GM12878 (cell line): Measurements from ENCODE around the gene LRIT2. TPM values are rescaled to one million over a fixed set of nuclear protein-coding genes. Genes with fewer than 3 reads are reported as not detected.

ENCODE experiments used
- ATAC-seq: fragments of 200-7000 bp; cut with Tn5 transposase; 3 replicates; pipeline ENCODE4 v1.9.1; 2020; ENCODE audit warnings: mild to moderate bottlenecking, moderate library complexity
- BruUV-seq: library from RNA; stranded (reverse); fragments of 400-500 nt; replicated peaks from 2 replicates; lab custom pipeline; 2021; lab: Mats Ljungman, UMichigan
- CTCF ChIA-PET: fragments of 300-600 bp; sonication (Branson Sonifier 250); formaldehyde crosslinking; extraction: SDS; loops from one replicate; lab custom pipeline; 2021; ENCODE audit warnings: inconsistent platforms; lab: Yijun Ruan, JAX
- POLR2A ChIA-PET: fragments of 350-600 bp; formaldehyde crosslinking; extraction: SDS; loops from one replicate; lab custom pipeline; 2021; ENCODE audit warnings: inconsistent platforms; lab: Charles Lee
- RAD21 ChIA-PET: fragments of 300-600 bp; sonication (Branson Sonifier 250); formaldehyde crosslinking; loops from one replicate; lab custom pipeline; 2023; ENCODE audit warnings: antibody characterized with exemption; ENCODE audit not compliant: unreplicated experiment; lab: Charles Lee
- SMC1A ChIA-PET: fragments of 300-600 bp; sonication (Branson Sonifier 250); formaldehyde crosslinking; loops from one replicate; lab custom pipeline; 2023; ENCODE audit not compliant: unreplicated experiment, uncharacterized antibody; lab: Charles Lee
- DNase-seq: peaks from one replicate; pipeline ENCODE4 v3.0.0-alpha.2; 2011; ENCODE audit warnings: low read depth, low spot score
- FAIRE-seq: peaks from 3 replicates; lab custom pipeline; 2011; peaks lifted over from hg19 to GRCh38; lab: Jason Lieb, UNC
- H2AFZ ChIP-seq: 2 replicates; pipeline ENCODE4 v1.6.0; 2011; ENCODE audit warnings: low read depth, low read length, control low read depth; ENCODE audit not compliant: control insufficient read depth
- H3K27ac ChIP-seq: 2 replicates; pipeline ENCODE4 v1.5.1; 2011; ENCODE audit warnings: control low read depth; ENCODE audit not compliant: control insufficient read depth, insufficient read depth
- H3K27me3 ChIP-seq, 2 experiments: replicated peaks in 1 of 2; 2 replicates each; pipeline versions ENCODE4 v1.6.0 to v1.6.1; 2011; ENCODE audit warnings: low read length in 1 of 2; ENCODE audit not compliant: control insufficient read depth in 2 of 2, insufficient read depth in 2 of 2
- H3K36me3 ChIP-seq, 2 experiments: 2 replicates each; pipeline ENCODE4 v1.5.1; 2011; ENCODE audit warnings: low read length in 1 of 2; ENCODE audit not compliant: control insufficient read depth in 2 of 2, insufficient read depth in 2 of 2
- H3K4me1 ChIP-seq: 2 replicates; pipeline ENCODE4 v1.6.1; 2011; ENCODE audit warnings: mild to moderate bottlenecking, low read length, moderate library complexity, mixed read lengths; ENCODE audit not compliant: control insufficient read depth, insufficient read depth
- H3K4me2 ChIP-seq: 2 replicates; pipeline ENCODE4 v1.6.0; 2011; ENCODE audit warnings: control low read depth; ENCODE audit not compliant: control insufficient read depth, insufficient read depth
- H3K4me3 ChIP-seq: fragments of 200-600 bp; sonication (generic); 2 replicates; pipeline ENCODE4 v1.5.1; 2016
- H3K79me2 ChIP-seq: 2 replicates; pipeline ENCODE4 v1.6.0; 2011; ENCODE audit warnings: low read length; ENCODE audit not compliant: control insufficient read depth, insufficient read depth
- H3K9ac ChIP-seq: 2 replicates; pipeline ENCODE4 v1.8.0; 2011; ENCODE audit warnings: low read length, control low read depth, mixed read lengths; ENCODE audit not compliant: control insufficient read depth, insufficient read depth
- H3K9me3 ChIP-seq: replicated peaks from 3 replicates; pipeline ENCODE4 v1.5.1; 2011; ENCODE audit warnings: mild to moderate bottlenecking, low read length; ENCODE audit not compliant: control insufficient read depth, insufficient read depth
- H4K20me1 ChIP-seq: 2 replicates; pipeline ENCODE4 v1.6.0; 2011; ENCODE audit not compliant: control insufficient read depth, insufficient read depth
- ATF7 ChIP-seq: fragments of 450-650 bp; IDR thresholded peaks from 2 replicates; pipeline ENCODE4 v1.6.1; 2016; ENCODE audit warnings: low read depth, mild to moderate bottlenecking
- BHLHE40 ChIP-seq, 2 experiments: fragments of 450-650 bp in 1 of 2; IDR thresholded peaks; 2 replicates each; pipeline ENCODE4 v1.6.1; 2011 to 2017; ENCODE audit warnings: low read depth in 2 of 2, borderline replicate concordance in 1 of 2, improper control_type of control experiment in 1 of 2, low read length in 1 of 2, mild to moderate bottlenecking in 1 of 2
- EGR1 ChIP-seq, 2 experiments: IDR thresholded peaks; 1 replicate in 1 of 2; 2 replicates in 1 of 2; pipeline ENCODE4 v1.6.1; 2011 to 2012; ENCODE audit warnings: low read depth in 2 of 2, low read length in 2 of 2, borderline replicate concordance in 1 of 2, mild to moderate bottlenecking in 1 of 2, moderate library complexity in 1 of 2
- NFIC ChIP-seq: IDR thresholded peaks from 2 replicates; pipeline ENCODE4 v1.6.1; 2012; ENCODE audit warnings: low read depth, mild to moderate bottlenecking, inconsistent platforms, low read length, moderate library complexity
- SREBF1 ChIP-seq: IDR thresholded peaks from 2 replicates; pipeline ENCODE4 v1.6.1; 2012; ENCODE audit warnings: mild to moderate bottlenecking, low read length
- TARDBP ChIP-seq: IDR thresholded peaks from 2 replicates; pipeline ENCODE4 v1.6.1; 2016; ENCODE audit warnings: borderline replicate concordance
- ZNF274 ChIP-seq: IDR thresholded peaks from one replicate; pipeline ENCODE4 v1.8.0; 2011; ENCODE audit not compliant: insufficient read length, insufficient read depth
- ZNF622 ChIP-seq: fragments of 450-650 bp; IDR thresholded peaks from 2 replicates; pipeline ENCODE4 v1.6.1; 2017; ENCODE audit warnings: mild to moderate bottlenecking, inconsistent platforms
- WGBS: methylation state at CpG from one replicate; pipeline ENCODE4 v1.1.6; 2016; ENCODE audit warnings: low lambda C conversion rate; ENCODE audit not compliant: insufficient replicate concordance, insufficient coverage; ENCODE audit errors: missing lambda C conversion rate; 5-methylcytosine and 5-hydroxymethylcytosine counted together
- in situ Hi-C: fragments of 300-500 bp; cut with MboI; formaldehyde crosslinking; loops from 9 replicates; pipeline ENCODE4 v1.14.3; 2018; ENCODE audit warnings: mixed read lengths
- intact Hi-C: fragments of 100-400 bp; cut with micrococcal nuclease; formaldehyde crosslinking; loops from one replicate; pipeline ENCODE4 v1.14.2; 2022; ENCODE audit not compliant: unreplicated experiment
- polyA plus RNA-seq, 11 experiments: library from polyadenylated mRNA; depleted of rRNA in 4 of 11; unstranded in 6 of 11; stranded (reverse) in 5 of 11; fragments of >200 nt; fragmentation: Nextera tagmentation in 4 of 11; fragmentation: Illumina TruSeq in 1 of 11; extraction: Ambion mirVana in 4 of 11; extraction: Trizol in 1 of 11; gene quantifications; 1 replicate in 1 of 11; 2 replicates in 10 of 11; pipeline versions ENCODE4 v1.2.1 to v1.2.3, GENCODE V29; 2011 to 2016; ENCODE audit warnings: inconsistent platforms in 2 of 11, missing spikeins in 2 of 11, low read depth in 1 of 11
- total RNA-seq, 4 experiments: library from RNA; depleted of rRNA in 3 of 4; stranded (reverse); fragments of >200 nt in 3 of 4; fragmentation: Illumina TruSeq in 1 of 4; extraction: Trizol in 1 of 4; gene quantifications; 2 replicates each; pipeline versions ENCODE4 v1.2.1 to v1.2.3, GENCODE V29; 2013 to 2021
- TF ChIP-seq, protein P1 (sequence below): IDR thresholded peaks from 2 replicates; pipeline ENCODE4 v1.6.1; 2011; ENCODE audit warnings: borderline replicate concordance, low read depth, mild to moderate bottlenecking, moderate library complexity, low read length; ENCODE audit not compliant: insufficient read depth, poor library complexity, severe bottlenecking
- TF ChIP-seq, protein P2 (sequence below): fragments of 450-650 bp; IDR thresholded peaks from 2 replicates; pipeline ENCODE4 v1.6.1; 2017; ENCODE audit warnings: mild to moderate bottlenecking, moderate library complexity
- TF ChIP-seq, protein P3 (sequence below): fragments of 450-650 bp; IDR thresholded peaks from 2 replicates; pipeline ENCODE4 v1.6.1; 2016; ENCODE audit warnings: mild to moderate bottlenecking, moderate library complexity, borderline replicate concordance

LRIT2 gene
- total and polyA plus RNA-seq, 10 of the 15 experiments (the other 5 are each of a cell fraction or from before 2014, with no cell fraction given): not detected

DNA sequence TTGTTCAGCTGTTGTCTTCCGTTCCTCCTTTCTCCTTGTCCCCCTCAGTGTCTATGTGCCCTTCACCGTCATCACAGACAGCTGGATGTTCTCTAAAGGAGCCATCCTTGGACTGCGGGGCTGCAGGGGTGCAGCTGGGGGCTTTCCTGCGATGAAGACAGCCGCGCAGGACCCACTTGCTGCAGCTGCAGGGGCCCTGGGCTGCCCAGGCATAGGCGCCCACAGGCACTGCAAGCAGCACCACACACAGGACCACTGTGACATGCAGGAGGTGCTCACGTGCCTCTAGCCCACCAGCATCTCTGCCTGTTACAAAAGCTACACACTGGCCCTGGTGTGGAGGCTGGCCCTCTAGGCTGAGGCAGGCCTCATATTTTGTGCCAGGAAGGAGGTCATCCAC, 3.4 kb downstream of the LRIT2 start (continued):
- TF ChIP-seq, protein P1, sequence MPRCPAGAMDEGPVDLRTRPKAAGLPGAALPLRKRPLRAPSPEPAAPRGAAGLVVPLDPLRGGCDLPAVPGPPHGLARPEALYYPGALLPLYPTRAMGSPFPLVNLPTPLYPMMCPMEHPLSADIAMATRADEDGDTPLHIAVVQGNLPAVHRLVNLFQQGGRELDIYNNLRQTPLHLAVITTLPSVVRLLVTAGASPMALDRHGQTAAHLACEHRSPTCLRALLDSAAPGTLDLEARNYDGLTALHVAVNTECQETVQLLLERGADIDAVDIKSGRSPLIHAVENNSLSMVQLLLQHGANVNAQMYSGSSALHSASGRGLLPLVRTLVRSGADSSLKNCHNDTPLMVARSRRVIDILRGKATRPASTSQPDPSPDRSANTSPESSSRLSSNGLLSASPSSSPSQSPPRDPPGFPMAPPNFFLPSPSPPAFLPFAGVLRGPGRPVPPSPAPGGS: no peak
- TF ChIP-seq TARDBP (no peak), BHLHE40 (IDR thresholded peaks at IDR 0.05; ENCODE audit: borderline replicate concordance in 1 of 2, low read depth in 2 of 2, low read length in 1 of 2) (no peak), ZNF622 (no peak), SREBF1 (no peak), NFIC (no peak), ATF7 (no peak)

DNA sequence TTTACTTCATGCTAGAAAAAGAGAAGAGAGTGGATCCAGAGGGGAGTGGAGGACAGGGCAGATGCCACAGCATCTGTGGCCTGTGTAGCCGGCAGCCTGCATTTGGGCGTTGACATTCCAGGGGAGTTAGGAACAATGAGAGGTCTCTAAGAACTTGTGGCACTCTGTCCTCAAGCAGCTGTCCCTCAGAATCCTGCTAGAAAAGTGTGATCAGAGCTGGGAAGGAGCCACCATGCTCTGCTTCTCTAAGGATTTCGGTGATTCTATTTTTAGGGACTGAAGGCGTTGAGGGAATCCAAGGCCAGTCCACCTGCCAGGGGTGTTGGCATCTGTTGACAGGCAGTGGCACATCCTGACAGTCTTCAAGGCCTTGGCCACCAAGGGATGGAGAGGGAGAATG, 7.6 kb downstream of the LRIT2 start:
- Histone ChIP-seq H3K27me3 (no peaks in the 10 kb centered on the region), H2AFZ (no peak overlapping the region)
- SMC1A ChIA-PET: interaction anchor here (0.9 kb wide), 1 partner anchor 92 kb away, joined by 3 read pairs; no protein-coding TSS in a partner anchor
- TF ChIP-seq ZNF622 (no peak), ZNF274 (no peak), EGR1 (IDR thresholded peaks at IDR 0.05; ENCODE audit: borderline replicate concordance in 1 of 2, low read depth in 2 of 2, low read length in 2 of 2) (no peak)
- TF ChIP-seq, protein P2, sequence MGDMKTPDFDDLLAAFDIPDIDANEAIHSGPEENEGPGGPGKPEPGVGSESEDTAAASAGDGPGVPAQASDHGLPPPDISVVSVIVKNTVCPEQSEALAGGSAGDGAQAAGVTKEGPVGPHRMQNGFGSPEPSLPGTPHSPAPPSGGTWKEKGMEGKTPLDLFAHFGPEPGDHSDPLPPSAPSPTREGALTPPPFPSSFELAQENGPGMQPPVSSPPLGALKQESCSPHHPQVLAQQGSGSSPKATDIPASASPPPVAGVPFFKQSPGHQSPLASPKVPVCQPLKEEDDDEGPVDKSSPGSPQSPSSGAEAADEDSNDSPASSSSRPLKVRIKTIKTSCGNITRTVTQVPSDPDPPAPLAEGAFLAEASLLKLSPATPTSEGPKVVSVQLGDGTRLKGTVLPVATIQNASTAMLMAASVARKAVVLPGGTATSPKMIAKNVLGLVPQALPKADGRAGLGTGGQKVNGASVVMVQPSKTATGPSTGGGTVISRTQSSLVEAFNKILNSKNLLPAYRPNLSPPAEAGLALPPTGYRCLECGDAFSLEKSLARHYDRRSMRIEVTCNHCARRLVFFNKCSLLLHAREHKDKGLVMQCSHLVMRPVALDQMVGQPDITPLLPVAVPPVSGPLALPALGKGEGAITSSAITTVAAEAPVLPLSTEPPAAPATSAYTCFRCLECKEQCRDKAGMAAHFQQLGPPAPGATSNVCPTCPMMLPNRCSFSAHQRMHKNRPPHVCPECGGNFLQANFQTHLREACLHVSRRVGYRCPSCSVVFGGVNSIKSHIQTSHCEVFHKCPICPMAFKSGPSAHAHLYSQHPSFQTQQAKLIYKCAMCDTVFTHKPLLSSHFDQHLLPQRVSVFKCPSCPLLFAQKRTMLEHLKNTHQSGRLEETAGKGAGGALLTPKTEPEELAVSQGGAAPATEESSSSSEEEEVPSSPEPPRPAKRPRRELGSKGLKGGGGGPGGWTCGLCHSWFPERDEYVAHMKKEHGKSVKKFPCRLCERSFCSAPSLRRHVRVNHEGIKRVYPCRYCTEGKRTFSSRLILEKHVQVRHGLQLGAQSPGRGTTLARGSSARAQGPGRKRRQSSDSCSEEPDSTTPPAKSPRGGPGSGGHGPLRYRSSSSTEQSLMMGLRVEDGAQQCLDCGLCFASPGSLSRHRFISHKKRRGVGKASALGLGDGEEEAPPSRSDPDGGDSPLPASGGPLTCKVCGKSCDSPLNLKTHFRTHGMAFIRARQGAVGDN: no peak
- TF ChIP-seq, protein P1: no peak
- TF ChIP-seq, protein P3, sequence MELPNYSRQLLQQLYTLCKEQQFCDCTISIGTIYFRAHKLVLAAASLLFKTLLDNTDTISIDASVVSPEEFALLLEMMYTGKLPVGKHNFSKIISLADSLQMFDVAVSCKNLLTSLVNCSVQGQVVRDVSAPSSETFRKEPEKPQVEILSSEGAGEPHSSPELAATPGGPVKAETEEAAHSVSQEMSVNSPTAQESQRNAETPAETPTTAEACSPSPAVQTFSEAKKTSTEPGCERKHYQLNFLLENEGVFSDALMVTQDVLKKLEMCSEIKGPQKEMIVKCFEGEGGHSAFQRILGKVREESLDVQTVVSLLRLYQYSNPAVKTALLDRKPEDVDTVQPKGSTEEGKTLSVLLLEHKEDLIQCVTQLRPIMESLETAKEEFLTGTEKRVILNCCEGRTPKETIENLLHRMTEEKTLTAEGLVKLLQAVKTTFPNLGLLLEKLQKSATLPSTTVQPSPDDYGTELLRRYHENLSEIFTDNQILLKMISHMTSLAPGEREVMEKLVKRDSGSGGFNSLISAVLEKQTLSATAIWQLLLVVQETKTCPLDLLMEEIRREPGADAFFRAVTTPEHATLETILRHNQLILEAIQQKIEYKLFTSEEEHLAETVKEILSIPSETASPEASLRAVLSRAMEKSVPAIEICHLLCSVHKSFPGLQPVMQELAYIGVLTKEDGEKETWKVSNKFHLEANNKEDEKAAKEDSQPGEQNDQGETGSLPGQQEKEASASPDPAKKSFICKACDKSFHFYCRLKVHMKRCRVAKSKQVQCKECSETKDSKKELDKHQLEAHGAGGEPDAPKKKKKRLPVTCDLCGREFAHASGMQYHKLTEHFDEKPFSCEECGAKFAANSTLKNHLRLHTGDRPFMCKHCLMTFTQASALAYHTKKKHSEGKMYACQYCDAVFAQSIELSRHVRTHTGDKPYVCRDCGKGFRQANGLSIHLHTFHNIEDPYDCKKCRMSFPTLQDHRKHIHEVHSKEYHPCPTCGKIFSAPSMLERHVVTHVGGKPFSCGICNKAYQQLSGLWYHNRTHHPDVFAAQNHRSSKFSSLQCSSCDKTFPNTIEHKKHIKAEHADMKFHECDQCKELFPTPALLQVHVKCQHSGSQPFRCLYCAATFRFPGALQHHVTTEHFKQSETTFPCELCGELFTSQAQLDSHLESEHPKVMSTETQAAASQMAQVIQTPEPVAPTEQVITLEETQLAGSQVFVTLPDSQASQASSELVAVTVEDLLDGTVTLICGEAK: no peak

More for the DNA sequence above, 7.6 kb downstream of the LRIT2 start:
- WGBS: 69% methylated on average over 4 of the region's 4 CpGs
- CTCF ChIA-PET: interaction anchor here (1.3 to 28.3 kb wide), 2 partner anchors 13 to 59 kb away, joined by 3 to 788 read pairs; no protein-coding TSS in a partner anchor
- FAIRE-seq (no peak), DNase-seq (no peak), ATAC-seq (no peak)
- POLR2A ChIA-PET: no interaction called here
- Histone ChIP-seq H3K4me2 (no peak overlapping the region), H3K9me3 (peaks cover 4% of the 10 kb centered on the region; the same call in 1 of the 3 replicates), H3K79me2 (no peaks in the 10 kb centered on the region), H3K4me3 (no peak overlapping the region), H3K27ac (no peak overlapping the region), H3K36me3 (no peaks in the 10 kb centered on the region), H4K20me1 (no peaks in the 10 kb centered on the region), H3K9ac (no peak overlapping the region), H3K4me1 (no peaks in the 10 kb centered on the region)
- BruUV-seq: no TSS peak
- in situ Hi-C loops (no loop called here), intact Hi-C loops (no loop called here)
- RAD21 ChIA-PET: no interaction called here
